Measurements from ENCODE around the gene FRMD8. TPM values are rescaled to one million over a fixed set of nuclear protein-coding genes. Genes with fewer than 3 reads are reported as not detected.
A peak's percentile ranks its signal among the peaks of the same experiment; 100 is the strongest.
"Not testable (repeated sequence)": the region's sequence is repeated elsewhere in the genome, so short reads cannot be mapped to it uniquely, and the experiment has no call there.

The FRMD8 gene
- polyA plus RNA-seq, 1 experiment = 21.6 TPM

- ChIA-PET POLR2A (no interaction called here), CTCF (interaction anchor here (1.3 to 1.5 kb wide), 2 partner anchors 14 to 22 kb away, joined by 3 to 4 read pairs; no protein-coding TSS in a partner anchor)
- no peak for DNase-seq (ENCODE audit: low read depth)
- Histone ChIP-seq H3K36me3 (ENCODE audit: control insufficient read depth, insufficient read depth, low read length) (peaks cover 16% of the 10 kb centered on the region), H3K27me3 (ENCODE audit: control insufficient read depth, insufficient read depth, low read length) (no peaks in the 10 kb centered on the region), H3K4me3 (ENCODE audit: low read depth, low read length) (no peak overlapping the region)
- TF ChIP-seq, protein P1, sequence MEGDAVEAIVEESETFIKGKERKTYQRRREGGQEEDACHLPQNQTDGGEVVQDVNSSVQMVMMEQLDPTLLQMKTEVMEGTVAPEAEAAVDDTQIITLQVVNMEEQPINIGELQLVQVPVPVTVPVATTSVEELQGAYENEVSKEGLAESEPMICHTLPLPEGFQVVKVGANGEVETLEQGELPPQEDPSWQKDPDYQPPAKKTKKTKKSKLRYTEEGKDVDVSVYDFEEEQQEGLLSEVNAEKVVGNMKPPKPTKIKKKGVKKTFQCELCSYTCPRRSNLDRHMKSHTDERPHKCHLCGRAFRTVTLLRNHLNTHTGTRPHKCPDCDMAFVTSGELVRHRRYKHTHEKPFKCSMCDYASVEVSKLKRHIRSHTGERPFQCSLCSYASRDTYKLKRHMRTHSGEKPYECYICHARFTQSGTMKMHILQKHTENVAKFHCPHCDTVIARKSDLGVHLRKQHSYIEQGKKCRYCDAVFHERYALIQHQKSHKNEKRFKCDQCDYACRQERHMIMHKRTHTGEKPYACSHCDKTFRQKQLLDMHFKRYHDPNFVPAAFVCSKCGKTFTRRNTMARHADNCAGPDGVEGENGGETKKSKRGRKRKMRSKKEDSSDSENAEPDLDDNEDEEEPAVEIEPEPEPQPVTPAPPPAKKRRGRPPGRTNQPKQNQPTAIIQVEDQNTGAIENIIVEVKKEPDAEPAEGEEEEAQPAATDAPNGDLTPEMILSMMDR (IDR thresholded peaks at IDR 0.05; ENCODE audit: insufficient read depth, low read depth, low read length) = no peak
Measured at GRCh38 chr11:65412271-65413076, 26.0 kb downstream of the FRMD8 start.

DNA sequence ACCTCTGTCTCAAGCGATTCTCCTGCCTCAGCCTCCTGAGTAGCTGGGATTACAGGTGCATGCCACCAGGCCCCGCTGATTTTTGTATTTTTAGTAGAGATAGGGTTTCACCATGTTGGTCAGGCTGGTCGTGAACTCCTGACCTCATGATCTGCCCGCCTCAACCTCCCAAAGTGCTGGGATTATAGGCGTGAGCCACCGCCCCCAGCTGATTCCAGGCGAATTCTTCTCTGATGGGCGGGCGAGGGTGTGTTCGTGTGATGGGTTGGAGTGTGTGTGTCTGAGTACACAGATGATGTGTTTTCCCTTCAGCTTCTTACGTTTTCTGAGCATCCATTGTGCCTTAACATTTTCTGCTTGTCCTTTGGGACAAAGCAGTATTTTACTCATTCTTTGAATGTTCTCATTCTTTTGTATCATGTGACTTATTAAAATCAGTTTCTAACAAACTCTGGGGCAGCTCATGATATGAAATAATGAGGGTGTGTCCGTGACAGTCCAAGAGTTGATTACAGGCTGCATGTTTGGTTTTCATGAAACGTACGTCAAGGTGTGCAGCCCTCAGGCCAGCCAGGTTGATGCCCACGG, 26.7 kb downstream of the FRMD8 start:
- POLR2A ChIA-PET; H3K4me3 ChIP-seq (ENCODE audit: low read depth, low read length); H3K27me3 ChIP-seq (ENCODE audit: control insufficient read depth, insufficient read depth, low read length); DNase-seq (ENCODE audit: low read depth): not testable (repeated sequence)
- peaks cover 16% of the 10 kb centered on the region for H3K36me3 ChIP-seq (ENCODE audit: control insufficient read depth, insufficient read depth, low read length)
- CTCF ChIA-PET = interaction anchor here (1.3 to 1.5 kb wide), 2 partner anchors 15 to 23 kb away, joined by 3 to 4 read pairs; no protein-coding TSS in a partner anchor

GRCh38 chr11:65414776-65415498, 28.5 kb downstream of the FRMD8 start:
- no peaks in the 10 kb centered on the region for H3K27me3 ChIP-seq (ENCODE audit: control insufficient read depth, insufficient read depth, low read length)
- peaks cover 11% of the 10 kb centered on the region for H3K36me3 ChIP-seq (ENCODE audit: control insufficient read depth, insufficient read depth, low read length)
- ChIA-PET POLR2A (interaction anchor here (0.6 to 0.7 kb wide), 2 partner anchors 84 to 89 kb away, joined by 6 to 11 read pairs; partner anchors contain the start of gene MALAT1), CTCF (interaction anchor here (1.0 to 7.5 kb wide), 14 partner anchors 9 to 179 kb away, joined by 3 to 128 read pairs (median 8); partner anchors contain the start of genes FRMD8, MALAT1 and NEAT1)
- TF ChIP-seq, protein P1 (IDR thresholded peaks at IDR 0.05; ENCODE audit: insufficient read depth, low read depth, low read length) = no peak
- H3K4me3 ChIP-seq (ENCODE audit: low read depth, low read length) = no peak overlapping the region
- DNase-seq (ENCODE audit: low read depth) = no peak

- TF ChIP-seq, protein P1 (IDR thresholded peaks at IDR 0.05; ENCODE audit: insufficient read depth, low read depth, low read length) = no peak
- no peak overlapping the region for H3K4me3 ChIP-seq (ENCODE audit: low read depth, low read length)
- POLR2A ChIA-PET = interaction anchor here (0.6 to 0.8 kb wide), 3 partner anchors 25 to 84 kb away, joined by 4 to 6 read pairs (median 4); partner anchors contain the start of gene MALAT1
- CTCF ChIA-PET = interaction anchor here (0.9 to 7.5 kb wide), 27 partner anchors 8 to 178 kb away, joined by 3 to 128 read pairs (median 5); partner anchors contain the start of genes FRMD8, MALAT1, NEAT1 and SCYL1
- H3K36me3 ChIP-seq (ENCODE audit: control insufficient read depth, insufficient read depth, low read length) = peaks cover 10% of the 10 kb centered on the region
- no peaks in the 10 kb centered on the region for H3K27me3 ChIP-seq (ENCODE audit: control insufficient read depth, insufficient read depth, low read length)
- no peak for DNase-seq (ENCODE audit: low read depth)
Measured at GRCh38 chr11:65415499-65416340, 29.3 kb downstream of the FRMD8 start.

- TF ChIP-seq, protein P1 (IDR thresholded peaks at IDR 0.05; ENCODE audit: insufficient read depth, low read depth, low read length) = peak; percentile 98
- no peaks in the 10 kb centered on the region for H3K27me3 ChIP-seq (ENCODE audit: control insufficient read depth, insufficient read depth, low read length)
- peaks cover 4% of the 10 kb centered on the region for H3K36me3 ChIP-seq (ENCODE audit: control insufficient read depth, insufficient read depth, low read length)
- POLR2A ChIA-PET = interaction anchor here (0.6 to 0.8 kb wide), 4 partner anchors 25 to 84 kb away, joined by 3 to 4 read pairs (median 4); no protein-coding TSS in a partner anchor
- CTCF ChIA-PET = interaction anchor here (0.6 to 7.5 kb wide), 33 partner anchors 11 to 177 kb away, joined by 3 to 128 read pairs (median 5); partner anchors contain the start of genes FRMD8, MALAT1, SCYL1 and TIGD3
- H3K4me3 ChIP-seq (ENCODE audit: low read depth, low read length) = peak overlapping the region; percentile 15
- DNase-seq (ENCODE audit: low read depth) = no peak
Measured at GRCh38 chr11:65416341-65416824, 29.9 kb downstream of the FRMD8 start.

All from BJ (cell line).